ENCODE data around the gene EPHX1.
"Not testable (repeated sequence)": the region's sequence is repeated elsewhere in the genome, so short reads cannot be mapped to it uniquely, and the experiment has no call there.

Gene EPHX1

GRCh38 chr1:225815526-225816178 is 5.7 kb downstream of the EPHX1 start:
- DNase-seq (ENCODE audit: low read depth in 1 of 2, low spot score in 1 of 2) = no peak

GRCh38 chr1:225816643-225817538 is 7.0 kb downstream of the EPHX1 start:
- no peak for DNase-seq (ENCODE audit: low read depth in 1 of 2, low spot score in 1 of 2)

GRCh38 chr1:225817611-225818061 is 7.7 kb downstream of the EPHX1 start:
- DNase-seq (ENCODE audit: low read depth in 1 of 2, low spot score in 1 of 2) = no peak

- DNase-seq (ENCODE audit: low read depth in 1 of 2, low spot score in 1 of 2) = no peak
Observed at GRCh38 chr1:225818229-225818628, 8.3 kb downstream of the EPHX1 start.

- no peak for DNase-seq (ENCODE audit: low read depth in 1 of 2, low spot score in 1 of 2)
Observed at GRCh38 chr1:225819346-225820192, 9.6 kb downstream of the EPHX1 start.

GRCh38 chr1:225820522-225821120 is 10.7 kb downstream of the EPHX1 start:
- no peak for DNase-seq (ENCODE audit: low read depth in 1 of 2, low spot score in 1 of 2)

- no peak for DNase-seq (ENCODE audit: low read depth in 1 of 2, low spot score in 1 of 2)
Observed at GRCh38 chr1:225822655-225823403, 12.9 kb downstream of the EPHX1 start.

- no peak for DNase-seq (ENCODE audit: low read depth in 1 of 2, low spot score in 1 of 2)
Observed at GRCh38 chr1:225823811-225824261, 13.9 kb downstream of the EPHX1 start.

GRCh38 chr1:225824533-225824941 is 14.6 kb downstream of the EPHX1 start:
- no peak for DNase-seq (ENCODE audit: low read depth in 1 of 2, low spot score in 1 of 2)

GRCh38 chr1:225825078-225825477 is 15.2 kb downstream of the EPHX1 start:
- DNase-seq (ENCODE audit: low read depth in 1 of 2, low spot score in 1 of 2) = no peak

- DNase-seq (ENCODE audit: low read depth in 1 of 2, low spot score in 1 of 2) = no peak
Observed at GRCh38 chr1:225825607-225826007, 15.7 kb downstream of the EPHX1 start.

GRCh38 chr1:225827076-225827475 is 17.2 kb downstream of the EPHX1 start:
- no peak for DNase-seq (ENCODE audit: low read depth in 1 of 2, low spot score in 1 of 2)

GRCh38 chr1:225828706-225829345 is 18.9 kb downstream of the EPHX1 start:
- DNase-seq (ENCODE audit: low read depth in 1 of 2, low spot score in 1 of 2) = no peak

GRCh38 chr1:225830841-225831240 is 20.9 kb downstream of the EPHX1 start:
- no peak for DNase-seq (ENCODE audit: low read depth in 1 of 2, low spot score in 1 of 2)

- DNase-seq (ENCODE audit: low read depth in 1 of 2, low spot score in 1 of 2) = no peak
Observed at GRCh38 chr1:225834417-225835329, 24.7 kb downstream of the EPHX1 start.

GRCh38 chr1:225835856-225836255 is 25.9 kb downstream of the EPHX1 start:
- no peak for DNase-seq (ENCODE audit: low read depth in 1 of 2, low spot score in 1 of 2)

GRCh38 chr1:225836296-225836695 is 26.4 kb downstream of the EPHX1 start:
- DNase-seq (ENCODE audit: low read depth in 1 of 2, low spot score in 1 of 2) = not testable (repeated sequence)

- DNase-seq (ENCODE audit: low read depth in 1 of 2, low spot score in 1 of 2) = no peak
Observed at GRCh38 chr1:225838793-225839192, 28.9 kb downstream of the EPHX1 start.

GRCh38 chr1:225840223-225840610 is 30.3 kb downstream of the EPHX1 start:
- no peak for DNase-seq (ENCODE audit: low read depth in 1 of 2, low spot score in 1 of 2)

Measured in stimulated activated CD4-positive, alpha-beta T cell treated with anti-CD3 and anti-CD28 coated beads, Interleukin-15, amount 100 ng/mL, for 1 hour (primary cell).